Dendritic cell treated with granulocyte-macrophage colony-stimulating factor and Interleukin-4, amounts not matched to agents 40 ng/mL and 50 ng/mL, for 4 days (primary cell): ENCODE data around the gene MMP20.

Source experiments
- H3K27ac Mint-ChIP-seq: one replicate; pipeline ENCODE4 v1.8.0; 2022; ENCODE audit warnings: mild to moderate bottlenecking, mixed read lengths
- H3K27me3 Mint-ChIP-seq: one replicate; pipeline ENCODE4 v1.8.0; 2022; ENCODE audit warnings: mild to moderate bottlenecking, mixed read lengths
- H3K36me3 Mint-ChIP-seq: one replicate; pipeline ENCODE4 v1.8.0; 2022; ENCODE audit warnings: low read depth, mixed read lengths
- H3K4me1 Mint-ChIP-seq: one replicate; pipeline ENCODE4 v1.8.0; 2022; ENCODE audit warnings: low read depth, mixed read lengths
- H3K4me3 Mint-ChIP-seq: one replicate; pipeline ENCODE4 v1.8.0; 2022; ENCODE audit warnings: mild to moderate bottlenecking, moderate library complexity, mixed read lengths
- H3K9me3 Mint-ChIP-seq: one replicate; pipeline ENCODE4 v1.8.0; 2022; ENCODE audit warnings: mixed read lengths
- intact Hi-C: fragments of 100-400 bp; cut with micrococcal nuclease; formaldehyde crosslinking; loops from one replicate; pipeline ENCODE4 v1.15.0; 2022

The MMP20 gene

GRCh38 chr11:102596578-102596977 is 28.6 kb downstream of the MMP20 start:
- no peaks in the 10 kb centered on the region for H3K9me3 Mint-ChIP-seq
- H3K4me1 Mint-ChIP-seq = peaks cover 12% of the 10 kb centered on the region
- H3K27ac Mint-ChIP-seq = no peak overlapping the region
- H3K4me3 Mint-ChIP-seq = no peak overlapping the region
- intact Hi-C loops = no loop called here
- no peaks in the 10 kb centered on the region for H3K27me3 Mint-ChIP-seq
- H3K36me3 Mint-ChIP-seq = no peaks in the 10 kb centered on the region

DNA sequence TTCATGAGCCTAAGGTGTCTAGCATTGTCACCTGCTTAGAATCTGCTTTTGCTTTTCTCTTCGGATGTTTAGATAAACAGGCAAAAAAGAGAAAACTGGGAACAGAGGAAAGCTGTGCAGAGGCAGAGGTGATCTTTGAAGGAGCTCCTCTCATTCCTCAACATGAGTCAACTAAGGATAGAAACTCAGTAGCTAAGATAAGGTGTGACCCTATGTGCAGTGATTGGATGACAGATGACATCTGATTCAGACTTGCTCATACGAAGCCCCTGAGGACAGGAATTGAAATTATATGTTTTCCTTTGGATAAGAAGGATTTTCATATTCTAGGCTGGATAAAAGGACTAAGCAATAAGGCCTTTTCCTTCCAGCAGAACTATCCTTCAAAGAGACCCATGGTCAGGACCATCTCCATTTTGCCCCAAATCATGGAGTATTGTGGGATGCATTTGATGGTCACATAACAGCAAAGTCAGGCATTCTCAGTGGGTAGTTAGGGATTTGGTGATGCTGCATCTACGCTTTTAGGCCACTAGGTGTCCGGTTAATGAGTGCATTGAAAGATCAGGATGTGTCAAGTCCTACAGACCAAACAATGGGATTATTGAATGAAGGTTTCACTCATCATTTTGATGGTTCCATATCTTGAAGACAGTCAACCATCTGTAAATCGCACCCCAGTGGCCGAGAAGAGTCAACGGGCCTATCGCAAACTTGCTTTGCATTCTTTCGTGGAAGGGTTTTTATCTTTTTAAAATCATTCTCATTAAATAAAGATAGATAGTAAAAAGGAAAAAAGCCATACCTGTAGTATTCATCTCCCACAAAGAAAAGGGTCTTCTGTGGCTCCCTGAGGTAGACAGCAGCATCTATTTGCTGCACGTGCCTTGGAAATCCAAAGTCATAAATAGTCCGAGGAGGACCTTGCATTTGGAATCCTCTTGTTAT is 32.2 kb downstream of the MMP20 start:
- Mint-ChIP-seq H3K27me3 (no peaks in the 10 kb centered on the region), H3K36me3 (no peaks in the 10 kb centered on the region), H3K27ac (no peak overlapping the region), H3K9me3 (no peaks in the 10 kb centered on the region), H3K4me3 (no peak overlapping the region), H3K4me1 (peaks cover 22% of the 10 kb centered on the region)
- intact Hi-C loops = no loop called here

- H3K9me3 Mint-ChIP-seq = no peaks in the 10 kb centered on the region
- H3K4me1 Mint-ChIP-seq = peaks cover 22% of the 10 kb centered on the region
- H3K4me3 Mint-ChIP-seq = no peak overlapping the region
- no peaks in the 10 kb centered on the region for H3K36me3 Mint-ChIP-seq
- intact Hi-C loops = no loop called here
- H3K27ac Mint-ChIP-seq = no peak overlapping the region
- H3K27me3 Mint-ChIP-seq = no peaks in the 10 kb centered on the region
Measured at GRCh38 chr11:102592131-102592530, 33.0 kb downstream of the MMP20 start.

DNA sequence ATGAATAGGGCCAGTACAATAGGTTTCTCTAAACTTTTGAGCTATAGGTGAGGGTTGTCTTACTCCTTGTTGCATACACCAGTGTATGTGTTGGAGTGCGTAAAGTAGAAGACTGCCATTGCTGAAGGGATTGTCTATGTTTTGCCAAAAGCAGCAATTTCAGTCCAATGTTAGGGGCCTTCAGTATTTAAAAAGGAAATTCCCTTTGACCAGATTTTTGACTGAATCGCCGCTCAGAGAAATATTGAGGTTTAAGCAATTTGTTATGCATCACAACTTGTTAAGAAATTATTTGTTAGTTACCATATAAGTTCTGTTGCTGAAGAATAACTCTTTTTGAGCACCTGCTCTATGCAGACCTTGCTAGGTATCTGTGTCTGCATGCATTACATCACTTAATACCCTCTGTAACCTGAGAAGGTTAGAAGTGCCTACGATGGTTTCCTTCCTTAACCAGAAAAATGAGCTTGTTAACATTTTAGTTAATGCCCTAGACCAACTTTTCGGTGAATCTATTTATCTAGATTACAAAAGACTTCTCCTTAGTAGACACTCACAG is 33.9 kb downstream of the MMP20 start:
- intact Hi-C loops = no loop called here
- no peak overlapping the region for H3K4me3 Mint-ChIP-seq
- H3K27me3 Mint-ChIP-seq = no peaks in the 10 kb centered on the region
- H3K4me1 Mint-ChIP-seq = peaks cover 22% of the 10 kb centered on the region
- H3K9me3 Mint-ChIP-seq = no peaks in the 10 kb centered on the region
- no peak overlapping the region for H3K27ac Mint-ChIP-seq
- H3K36me3 Mint-ChIP-seq = no peaks in the 10 kb centered on the region

GRCh38 chr11:102590276-102591049 is 34.7 kb downstream of the MMP20 start:
- Mint-ChIP-seq H3K36me3 (no peaks in the 10 kb centered on the region), H3K4me1 (peaks cover 22% of the 10 kb centered on the region), H3K4me3 (no peak overlapping the region), H3K27me3 (no peaks in the 10 kb centered on the region), H3K9me3 (no peaks in the 10 kb centered on the region), H3K27ac (no peak overlapping the region)
- intact Hi-C loops = no loop called here

DNA sequence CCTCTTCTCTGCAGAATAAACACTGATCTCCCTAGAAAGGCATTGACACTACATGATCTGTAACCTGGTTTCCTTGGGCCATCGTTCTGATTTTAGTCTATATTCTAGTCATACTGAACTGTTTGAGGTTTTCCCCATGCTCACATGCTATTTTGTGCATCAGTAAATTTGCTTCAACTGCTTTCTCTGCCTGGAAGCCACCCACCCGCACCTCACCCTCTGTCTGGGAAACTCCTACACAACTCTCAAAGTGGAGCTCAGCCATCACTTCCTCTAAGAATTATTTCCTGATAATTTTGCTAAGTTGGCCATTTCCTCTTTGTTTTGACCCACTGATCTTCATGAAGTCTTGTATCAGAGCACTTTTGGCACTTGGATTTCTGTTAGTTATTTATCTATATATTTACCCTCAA is 36.1 kb downstream of the MMP20 start:
- Mint-ChIP-seq H3K36me3 (no peaks in the 10 kb centered on the region), H3K27me3 (no peaks in the 10 kb centered on the region), H3K9me3 (no peaks in the 10 kb centered on the region), H3K4me1 (peaks cover 22% of the 10 kb centered on the region), H3K4me3 (no peak overlapping the region), H3K27ac (peak overlapping the region; percentile 48)
- intact Hi-C loops = no loop called here

- Mint-ChIP-seq H3K4me1 (peaks cover 26% of the 10 kb centered on the region), H3K27ac (no peak overlapping the region), H3K4me3 (no peak overlapping the region), H3K9me3 (no peaks in the 10 kb centered on the region), H3K36me3 (no peaks in the 10 kb centered on the region), H3K27me3 (no peaks in the 10 kb centered on the region)
- intact Hi-C loops = no loop called here
Measured at GRCh38 chr11:102587722-102588121, 37.4 kb downstream of the MMP20 start.

GRCh38 chr11:102583141-102583873 is 41.8 kb downstream of the MMP20 start:
- intact Hi-C loops = no loop called here
- no peaks in the 10 kb centered on the region for H3K27me3 Mint-ChIP-seq
- H3K27ac Mint-ChIP-seq = no peak overlapping the region
- H3K4me3 Mint-ChIP-seq = no peak overlapping the region
- H3K36me3 Mint-ChIP-seq = no peaks in the 10 kb centered on the region
- no peaks in the 10 kb centered on the region for H3K9me3 Mint-ChIP-seq
- peaks cover 18% of the 10 kb centered on the region for H3K4me1 Mint-ChIP-seq

- Mint-ChIP-seq H3K27ac (peak overlapping the region; percentile 6), H3K27me3 (no peaks in the 10 kb centered on the region), H3K4me3 (no peak overlapping the region), H3K4me1 (peaks cover 25% of the 10 kb centered on the region), H3K36me3 (no peaks in the 10 kb centered on the region), H3K9me3 (no peaks in the 10 kb centered on the region)
- intact Hi-C loops = no loop called here
Measured at GRCh38 chr11:102582140-102582539, 43.0 kb downstream of the MMP20 start.

DNA sequence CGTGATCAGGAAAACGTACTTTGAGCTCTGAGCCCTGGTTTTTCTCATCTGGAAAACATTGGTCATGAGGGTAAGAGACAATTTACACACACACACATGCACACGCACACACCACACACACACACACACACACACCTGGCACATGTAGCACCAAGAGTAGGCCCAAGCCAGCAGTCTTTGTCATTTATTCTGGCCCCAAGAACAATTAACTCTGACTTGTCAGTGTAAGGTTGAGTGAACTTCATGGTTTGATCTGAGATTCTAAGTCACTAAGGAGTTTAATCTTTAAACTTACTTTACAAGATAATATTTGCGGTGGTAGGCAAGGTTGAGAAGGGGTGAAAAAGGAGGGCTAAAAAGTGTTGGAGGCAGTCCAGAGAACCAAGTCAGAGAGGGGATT is 44.1 kb downstream of the MMP20 start:
- Mint-ChIP-seq H3K4me3 (no peak overlapping the region), H3K4me1 (peaks cover 26% of the 10 kb centered on the region), H3K27ac (no peak overlapping the region), H3K27me3 (no peaks in the 10 kb centered on the region), H3K9me3 (no peaks in the 10 kb centered on the region), H3K36me3 (no peaks in the 10 kb centered on the region)
- intact Hi-C loops = no loop called here

- Mint-ChIP-seq H3K4me3 (no peak overlapping the region), H3K4me1 (peaks cover 26% of the 10 kb centered on the region), H3K27ac (no peak overlapping the region), H3K27me3 (no peaks in the 10 kb centered on the region), H3K9me3 (no peaks in the 10 kb centered on the region), H3K36me3 (no peaks in the 10 kb centered on the region)
- intact Hi-C loops = no loop called here
Measured at GRCh38 chr11:102580185-102580951, 44.8 kb downstream of the MMP20 start.

- Mint-ChIP-seq H3K36me3 (no peaks in the 10 kb centered on the region), H3K27ac (no peak overlapping the region), H3K4me1 (peaks cover 21% of the 10 kb centered on the region), H3K27me3 (no peaks in the 10 kb centered on the region), H3K4me3 (no peak overlapping the region), H3K9me3 (no peaks in the 10 kb centered on the region)
- intact Hi-C loops = no loop called here
Measured at GRCh38 chr11:102577723-102578122, 47.4 kb downstream of the MMP20 start.

GRCh38 chr11:102577182-102577581 is 48.0 kb downstream of the MMP20 start:
- no peaks in the 10 kb centered on the region for H3K36me3 Mint-ChIP-seq
- H3K9me3 Mint-ChIP-seq = peaks cover 4% of the 10 kb centered on the region
- H3K27ac Mint-ChIP-seq = no peak overlapping the region
- no peaks in the 10 kb centered on the region for H3K27me3 Mint-ChIP-seq
- intact Hi-C loops = no loop called here
- no peak overlapping the region for H3K4me3 Mint-ChIP-seq
- H3K4me1 Mint-ChIP-seq = peaks cover 17% of the 10 kb centered on the region
